Psoas muscle (tissue), 8 donors: Measurements from ENCODE around the gene OSTC. TPM values are rescaled to one million over a fixed set of nuclear protein-coding genes. Genes with fewer than 3 reads are reported as not detected.

Source experiments
- ATAC-seq, 4 donors: fragments of 200-7000 bp; cut with Tn5 transposase; one replicate each; pipeline ENCODE4 v1.9.1; 2020; ENCODE audit warnings: moderate library complexity in 3 of 4, mild to moderate bottlenecking in 2 of 4
- DNase-seq, 2 donors: peaks; one replicate each; pipeline ENCODE4 v3.0.0-alpha.2; 2020
- H3K27ac ChIP-seq: fragments of 200-600 bp; one replicate; pipeline ENCODE4 v1.8.0; 2022
- H3K27me3 ChIP-seq, 3 donors: fragments of 200-600 bp in 1 of 3; one replicate each; pipeline versions ENCODE4 v1.6.1 to v1.8.0; 2013 to 2022; ENCODE audit warnings: low read length in 2 of 3, mild to moderate bottlenecking in 2 of 3, moderate library complexity in 1 of 3; ENCODE audit not compliant: insufficient read depth in 3 of 3
- H3K36me3 ChIP-seq, 2 donors: fragments of 200-600 bp in 1 of 2; one replicate each; pipeline versions ENCODE4 v1.6.1 to v1.8.0; 2013 to 2022; ENCODE audit warnings: low read depth in 1 of 2, mild to moderate bottlenecking in 1 of 2, moderate library complexity in 1 of 2; ENCODE audit not compliant: insufficient read depth in 1 of 2
- H3K4me1 ChIP-seq: fragments of 200-600 bp; one replicate; pipeline ENCODE4 v1.8.0; 2022
- H3K4me3 ChIP-seq: fragments of 200-600 bp; one replicate; pipeline ENCODE4 v1.8.0; 2022; ENCODE audit warnings: mild to moderate bottlenecking
- H3K9me3 ChIP-seq: fragments of 200-600 bp; one replicate; pipeline ENCODE4 v1.8.0; 2022
- WGBS, 3 donors: extraction: QIAGEN DNeasy Blood & Tissue Kit; methylation state at CpG; one replicate each; pipeline versions ENCODE4 v1.1.6 to v1.1.7; 2013; 5-methylcytosine and 5-hydroxymethylcytosine counted together
- intact Hi-C, 2 donors: fragments of 100-400 bp; cut with DNase I; formaldehyde crosslinking; loops; one replicate each; pipeline versions ENCODE4 v1.11.0 to v1.14.2; 2022
- polyA plus RNA-seq, 3 donors: library from polyadenylated mRNA; stranded (reverse); fragments of 200-250 nt; gene quantifications; one replicate each; pipeline ENCODE4 v1.2.3, GENCODE V29; 2013
- total RNA-seq, 4 donors: library from RNA; stranded (reverse); fragmentation: NEBNext Ultra II Directional in 2 of 4; extraction: Animal tissue kit (Norgen Biotek cat#: 25700) in 2 of 4; gene quantifications; one replicate each; pipeline versions ENCODE4 v1.2.1 to v1.2.4, GENCODE V29; 2021 to 2023
- TF ChIP-seq, protein P1 (sequence below): fragments of 200-600 bp; IDR thresholded peaks from one replicate; pipeline ENCODE4 v1.8.0; 2022; ENCODE audit warnings: antibody characterized with exemption
- donor health status: healthy with polysubstance abuse.
- donor health status: DM: no; HTN: no; CAD: no; lungs with moderate emphysema.
- donor health status: Bipolar disorder and iron deficiency.
- donor health status: healthy.
- donor health status: DM: yes; HTN: yes; CAD: no.
- donor health status: DM: no; HTN: no; CAD: no.
- donor health status: DM: no; HTN: no; CAD: no.
- donor health status: DM: yes; HTN: yes; CAD: no.

Gene OSTC
- total and polyA plus RNA-seq, 7 donors = 17.6 to 86.3 (median 29.8) TPM

DNA sequence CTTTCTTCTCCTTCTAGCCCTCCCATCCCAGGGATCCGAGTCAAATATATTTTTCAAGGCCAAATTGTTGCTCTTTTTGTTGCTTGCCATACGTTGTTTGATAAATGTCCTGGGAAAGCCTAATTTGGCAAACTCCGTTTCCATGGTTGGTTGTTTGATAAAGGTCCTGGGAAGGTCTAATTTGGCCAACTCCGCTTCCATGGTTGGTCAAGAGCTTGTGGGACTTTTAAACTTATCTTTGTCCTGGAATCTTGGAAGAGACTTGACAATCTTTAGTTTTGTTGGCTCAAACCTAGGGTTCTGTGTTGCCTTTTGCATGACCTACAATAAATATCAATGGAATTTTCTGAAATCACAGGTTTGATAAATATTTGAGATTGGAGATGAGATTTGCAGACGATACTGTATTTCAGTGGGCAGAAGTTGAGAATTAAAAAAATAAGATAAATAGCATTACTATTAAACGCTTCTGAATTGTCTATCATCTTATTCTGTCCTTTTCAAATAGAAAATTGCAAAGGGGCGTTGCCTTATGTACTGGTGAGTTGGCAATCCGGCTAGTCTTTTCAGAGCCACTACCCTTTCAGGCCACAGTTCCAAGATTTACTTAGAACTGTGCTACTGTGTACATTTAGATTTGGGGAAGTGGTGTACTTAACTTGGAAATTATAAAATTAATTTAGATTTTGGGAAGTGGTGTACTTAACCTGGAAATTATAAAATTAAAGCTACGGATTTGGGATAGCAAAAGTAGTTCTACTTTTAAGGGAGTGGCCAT lies 804 bp downstream of the OSTC start:
- peak in 2 of 4 donors; percentile 13 to 16 for ATAC-seq
- intact Hi-C loops = no loop called here
- TF ChIP-seq, protein P1, sequence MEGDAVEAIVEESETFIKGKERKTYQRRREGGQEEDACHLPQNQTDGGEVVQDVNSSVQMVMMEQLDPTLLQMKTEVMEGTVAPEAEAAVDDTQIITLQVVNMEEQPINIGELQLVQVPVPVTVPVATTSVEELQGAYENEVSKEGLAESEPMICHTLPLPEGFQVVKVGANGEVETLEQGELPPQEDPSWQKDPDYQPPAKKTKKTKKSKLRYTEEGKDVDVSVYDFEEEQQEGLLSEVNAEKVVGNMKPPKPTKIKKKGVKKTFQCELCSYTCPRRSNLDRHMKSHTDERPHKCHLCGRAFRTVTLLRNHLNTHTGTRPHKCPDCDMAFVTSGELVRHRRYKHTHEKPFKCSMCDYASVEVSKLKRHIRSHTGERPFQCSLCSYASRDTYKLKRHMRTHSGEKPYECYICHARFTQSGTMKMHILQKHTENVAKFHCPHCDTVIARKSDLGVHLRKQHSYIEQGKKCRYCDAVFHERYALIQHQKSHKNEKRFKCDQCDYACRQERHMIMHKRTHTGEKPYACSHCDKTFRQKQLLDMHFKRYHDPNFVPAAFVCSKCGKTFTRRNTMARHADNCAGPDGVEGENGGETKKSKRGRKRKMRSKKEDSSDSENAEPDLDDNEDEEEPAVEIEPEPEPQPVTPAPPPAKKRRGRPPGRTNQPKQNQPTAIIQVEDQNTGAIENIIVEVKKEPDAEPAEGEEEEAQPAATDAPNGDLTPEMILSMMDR = no peak
- Histone ChIP-seq H3K4me3 (peak overlapping the region; percentile 99), H3K4me1 (peaks cover 12% of the 10 kb centered on the region), H3K27ac (peak overlapping the region; percentile 93), H3K36me3 (peaks cover 0 to 9% of the 10 kb centered on the region in 2 donors), H3K27me3 (no peaks in the 10 kb centered on the region), H3K9me3 (no peaks in the 10 kb centered on the region)
- WGBS, 3 donors = 5 to 7% (median 6%) methylated on average over 9 of the region's 9 CpGs
- DNase-seq = no peak

DNA sequence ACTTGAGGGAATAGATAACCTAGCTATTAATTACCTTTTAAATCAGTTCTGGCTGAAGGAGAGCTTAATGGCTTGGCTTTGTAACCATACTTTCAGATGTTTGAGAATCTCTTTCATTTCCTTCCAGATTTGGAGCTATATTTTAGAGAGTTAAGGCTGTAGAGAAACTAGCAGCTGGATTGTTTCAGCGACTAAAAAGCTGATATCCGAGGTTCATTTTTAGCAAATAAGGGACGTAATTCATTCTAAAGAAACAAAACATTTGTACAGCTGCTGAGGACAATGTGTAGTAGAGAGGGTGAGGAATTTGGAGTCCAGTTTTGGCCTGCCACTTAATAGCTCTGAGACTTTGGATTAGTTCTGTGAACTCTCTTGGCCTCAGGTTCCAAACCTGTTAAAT lies 12.2 kb downstream of the OSTC start:
- 46 to 51% (median 49%) methylated on average over 3 of the region's 3 CpGs for WGBS, 3 donors
- TF ChIP-seq, protein P1 = no peak
- no peaks in the 10 kb centered on the region for H3K27me3 ChIP-seq
- peaks cover 11% of the 10 kb centered on the region for H3K4me1 ChIP-seq
- no peak for ATAC-seq
- peaks cover 4 to 74% of the 10 kb centered on the region in 2 donors for H3K36me3 ChIP-seq
- H3K4me3 ChIP-seq = no peak overlapping the region
- H3K9me3 ChIP-seq = no peaks in the 10 kb centered on the region
- intact Hi-C loops = no loop called here
- no peak overlapping the region for H3K27ac ChIP-seq
- DNase-seq = no peak

DNA sequence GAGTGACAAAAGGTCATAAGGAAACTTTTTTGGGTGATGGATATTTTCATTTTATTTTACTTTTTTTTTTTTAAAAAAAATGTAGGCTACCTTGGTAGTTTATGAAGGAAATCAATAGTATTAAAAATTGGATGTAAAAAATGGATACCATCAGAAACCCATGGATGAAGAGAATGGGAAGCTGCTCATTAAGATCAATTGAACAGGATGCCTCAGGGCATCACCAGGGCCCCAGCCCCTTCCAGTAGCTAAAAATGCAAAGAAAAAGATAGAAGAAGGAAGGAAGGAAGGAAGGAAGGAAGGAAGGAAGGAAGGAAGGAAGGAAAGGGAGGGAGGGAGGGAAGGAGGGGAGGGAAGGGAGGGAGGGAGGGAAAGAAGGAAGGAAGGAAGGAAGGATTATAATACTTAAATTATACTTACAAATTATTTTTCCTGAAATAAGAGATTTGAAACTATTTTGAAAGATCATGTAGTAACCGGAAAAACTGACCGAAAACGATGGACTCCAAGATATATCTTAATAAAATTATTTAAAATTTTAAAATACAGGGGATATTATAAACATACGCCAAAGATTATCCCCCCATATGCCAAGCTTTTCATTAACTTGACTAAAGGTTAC lies 24.1 kb downstream of the OSTC start:
- Histone ChIP-seq H3K4me1 (no peaks in the 10 kb centered on the region), H3K4me3 (no peak overlapping the region), H3K27ac (no peak overlapping the region), H3K36me3 (peaks cover 0 to 21% of the 10 kb centered on the region in 2 donors), H3K27me3 (no peaks in the 10 kb centered on the region), H3K9me3 (no peaks in the 10 kb centered on the region)
- TF ChIP-seq, protein P1 = no peak
- WGBS, 3 donors = 73 to 87% (median 75%) methylated on average over 4 of the region's 4 CpGs
- no peak for ATAC-seq
- intact Hi-C loops = no loop called here
- DNase-seq = no peak

DNA sequence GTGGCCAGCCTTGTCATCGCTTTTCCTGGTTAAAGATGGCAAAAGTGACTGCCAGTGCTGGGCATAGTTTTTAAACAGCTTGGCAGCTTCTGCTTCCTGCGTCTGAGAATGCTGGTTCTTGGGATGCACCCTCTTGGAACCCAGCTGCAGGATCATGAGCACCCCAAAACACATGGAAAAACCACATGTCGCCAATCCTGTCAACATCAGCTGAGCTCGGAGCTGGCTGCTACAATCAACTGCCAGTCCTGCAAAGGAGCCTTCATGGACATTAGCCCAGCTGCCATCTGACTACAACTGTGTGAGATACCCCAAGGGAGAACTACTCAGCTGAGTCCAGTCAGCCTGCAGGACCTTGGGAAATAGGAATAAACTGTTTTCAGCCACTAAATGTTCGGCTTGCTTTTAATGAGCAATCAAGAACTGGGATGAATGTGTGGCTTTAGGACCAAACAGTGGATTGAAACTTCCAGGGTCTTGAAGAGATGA lies 31.0 kb downstream of the OSTC start:
- WGBS, 3 donors = 45 to 64% (median 49%) methylated on average over 5 of the region's 5 CpGs
- intact Hi-C loops = loop anchor here (5.0 to 10.0 kb wide), 3 partner anchors 721 to 1163 kb away; partner anchors contain the start of gene LRIT3 (in 1 of the 2)

More for the DNA sequence above, 31.0 kb downstream of the OSTC start:
- H3K4me1 ChIP-seq = no peaks in the 10 kb centered on the region
- no peak overlapping the region for H3K27ac ChIP-seq
- no peaks in the 10 kb centered on the region for H3K27me3 ChIP-seq
- ATAC-seq (no peak), DNase-seq (no peak)
- peaks cover 0 to 5% of the 10 kb centered on the region in 2 donors for H3K36me3 ChIP-seq
- TF ChIP-seq, protein P1 = no peak
- H3K4me3 ChIP-seq = no peak overlapping the region
- no peaks in the 10 kb centered on the region for H3K9me3 ChIP-seq
